GM20000 (cell line): ENCODE data around the gene ART3.
"Not testable (repeated sequence)": the region's sequence is repeated elsewhere in the genome, so short reads cannot be mapped to it uniquely, and the experiment has no call there.

Experiments
- DNase-seq: peaks from one replicate; pipeline ENCODE4 v3.0.0; 2012; ENCODE audit warnings: low spot score
- CTCF ChIP-seq: IDR thresholded peaks from 2 replicates; pipeline ENCODE4 v1.5.1; 2012; ENCODE audit warnings: mild to moderate bottlenecking, control low read depth; ENCODE audit errors: extremely low read depth, missing control alignments

The ART3 gene

DNA sequence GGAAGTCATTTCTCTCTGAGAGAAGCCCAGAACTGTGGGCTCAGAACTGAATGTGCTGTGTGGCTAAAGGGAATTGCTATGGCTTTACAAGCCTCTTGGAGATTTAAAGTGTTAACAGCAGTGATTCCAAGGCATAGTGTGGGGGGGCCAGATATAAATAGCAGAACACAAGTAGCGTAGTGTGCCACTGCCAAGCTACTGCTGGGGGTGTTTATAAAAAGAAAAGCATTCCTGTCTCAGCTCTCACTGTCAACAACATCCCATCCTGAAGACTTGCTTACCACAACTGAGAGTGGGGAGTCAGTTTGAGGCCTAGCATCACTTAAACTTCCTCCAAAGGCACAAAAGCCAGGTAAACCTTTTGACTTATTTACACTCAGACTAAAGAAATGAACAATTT, at the start of gene ART3:
ART3 (plus strand) TSS at position 242 of the 400 bp plus-strand sequence. CDS start 1,181 bp downstream, outside the sequence.
- no peak for TF ChIP-seq CTCF
- DNase-seq: no peak

DNA sequence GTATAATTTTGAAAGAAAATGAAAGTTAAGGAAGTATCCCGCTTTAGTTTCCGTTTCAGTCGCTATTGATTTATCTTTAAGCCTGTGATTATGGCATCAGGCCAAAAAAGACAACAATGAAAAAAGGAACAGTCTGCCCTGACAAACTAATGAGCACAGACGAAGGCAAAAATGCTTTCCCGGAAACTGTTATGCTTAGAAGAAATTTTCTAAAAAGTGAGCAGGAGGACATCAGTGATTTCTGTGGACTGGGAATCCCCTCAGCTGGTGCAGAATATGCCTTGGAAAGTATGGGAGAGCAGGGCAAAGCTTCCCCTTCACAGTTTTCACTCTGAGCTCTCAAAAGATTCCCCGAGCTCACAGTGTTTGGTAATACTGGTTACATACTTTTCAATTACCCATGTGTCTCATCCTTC, 46.2 kb upstream of the ART3 start:
- TF ChIP-seq CTCF: no peak
- DNase-seq: no peak

DNA sequence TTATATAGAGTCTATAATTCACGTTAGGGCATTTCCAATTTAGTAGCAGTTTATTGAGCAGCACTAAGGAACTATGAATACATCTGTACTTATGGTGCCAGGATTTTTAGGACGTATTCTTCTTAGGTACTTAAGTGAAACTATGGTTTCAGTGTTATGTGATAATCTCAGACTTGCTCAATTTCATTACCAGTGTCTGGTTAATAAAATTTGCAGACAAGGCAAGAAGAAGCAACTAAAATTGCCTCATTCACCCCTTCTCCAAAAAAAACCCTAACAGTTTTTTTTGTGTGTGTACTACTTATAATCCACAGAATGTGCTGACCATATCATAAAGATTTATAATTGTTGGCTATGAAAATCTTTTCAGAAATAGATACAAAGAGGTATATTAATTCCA, 45.2 kb upstream of the ART3 start:
- TF ChIP-seq CTCF: no peak
- no peak for DNase-seq

DNA sequence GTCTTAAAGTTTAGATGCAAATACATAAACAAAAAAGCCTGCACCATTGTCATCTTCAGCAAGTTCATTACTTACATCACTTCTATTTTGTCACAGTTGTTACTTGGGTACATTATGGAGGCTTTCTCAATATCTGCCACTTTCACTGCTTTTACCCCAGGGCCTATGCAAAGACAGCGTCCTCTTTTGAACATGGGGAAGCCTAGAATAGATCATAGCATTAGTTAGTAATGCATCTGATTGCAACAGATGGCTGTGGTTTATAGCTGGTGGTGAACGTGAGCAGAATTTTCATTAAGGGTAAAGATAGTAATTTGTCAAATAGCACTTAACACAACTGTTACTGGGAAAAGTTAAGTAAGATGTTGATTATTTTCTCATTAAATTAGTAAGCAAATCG, 39.4 kb upstream of the ART3 start:
- DNase-seq: no peak
- TF ChIP-seq CTCF: no peak

GRCh38 chr4:76035799-76036380, 38.6 kb upstream of the ART3 start, which contains the start of gene CXCL11:
Gene CXCL11, minus strand, starts transcription at chr4:76036070. Its CDS starts 83 bp downstream, at chr4:76035987.
- no peak for DNase-seq
- TF ChIP-seq CTCF: no peak

- no peak for TF ChIP-seq CTCF
- DNase-seq: no peak
These were observed 37.7 kb upstream of the ART3 start for GRCh38 chr4:76036855-76037254.

DNA sequence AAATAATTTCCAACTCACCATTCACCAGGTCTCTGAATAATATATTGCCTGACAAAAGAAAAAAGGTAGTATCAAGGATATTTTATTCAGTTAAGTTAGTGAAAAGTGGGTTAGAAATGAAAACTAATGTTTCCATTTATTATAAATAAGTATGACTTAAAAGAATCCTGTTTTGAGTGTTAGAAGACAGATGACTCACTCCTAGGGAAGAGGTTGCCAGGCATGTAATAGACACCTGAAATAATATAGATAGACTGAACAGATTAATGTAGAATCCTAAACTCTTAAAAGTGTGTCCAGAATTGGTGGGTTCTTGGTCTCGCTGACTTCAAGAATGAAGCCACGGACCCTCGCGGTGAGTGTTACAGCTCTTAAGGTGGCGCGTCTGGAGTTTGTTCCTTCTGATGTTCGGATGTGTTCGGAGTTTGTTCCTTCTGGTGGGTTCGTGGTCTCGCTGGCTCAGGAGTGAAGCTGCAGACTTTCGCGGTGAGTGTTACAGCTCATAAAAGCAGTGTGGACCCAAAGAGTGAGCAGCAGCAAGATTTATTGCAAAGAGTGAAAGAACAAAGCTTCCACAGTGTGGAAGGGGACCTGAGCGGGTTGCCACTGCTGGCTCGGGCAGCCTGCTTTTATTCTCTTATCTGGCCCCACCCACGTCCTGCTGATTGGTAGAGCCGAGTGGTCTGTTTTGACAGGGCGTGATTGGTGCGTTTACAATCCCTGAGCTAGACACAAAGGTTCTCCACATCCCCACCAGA, 32.1 kb upstream of the ART3 start:
- DNase-seq: not testable (repeated sequence)

- not testable (repeated sequence) for DNase-seq
These were observed 31.2 kb upstream of the ART3 start for GRCh38 chr4:76043306-76043705.

- DNase-seq: not testable (repeated sequence)
These were observed 29.8 kb upstream of the ART3 start for GRCh38 chr4:76044686-76045085.

GRCh38 chr4:76049860-76050416, 24.6 kb upstream of the ART3 start:
- DNase-seq: not testable (repeated sequence)

DNA sequence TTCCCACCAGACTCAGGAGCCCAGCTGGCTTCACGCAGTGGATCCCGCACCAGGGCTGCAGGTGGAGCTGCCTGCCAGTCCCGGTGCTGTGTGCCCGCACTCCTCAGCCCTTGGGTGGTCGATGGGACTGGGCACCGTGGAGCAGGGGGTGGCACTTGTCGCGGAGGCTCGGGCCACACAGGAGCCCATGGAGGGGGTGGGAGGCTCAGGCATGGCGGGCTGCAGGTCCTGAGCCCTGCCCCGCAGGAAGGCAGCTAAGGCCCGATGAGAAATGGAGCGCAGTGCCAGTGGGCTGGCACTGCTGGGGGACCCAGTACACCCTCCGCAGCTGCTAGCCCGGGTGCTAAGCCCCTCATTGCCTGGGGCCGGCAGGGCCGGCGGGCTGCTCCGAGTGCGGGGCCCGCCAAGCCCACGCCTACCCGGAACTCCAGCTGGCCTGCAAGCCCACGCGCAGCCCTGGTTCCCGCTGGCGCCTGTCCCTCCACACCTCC, 23.9 kb upstream of the ART3 start:
- DNase-seq: not testable (repeated sequence)
